Stimulated activated CD4-positive, alpha-beta T cell treated with anti-CD3 and anti-CD28 coated beads, Interleukin-2, amount 100 ng/mL, for 4 hours (primary cell): Measurements from ENCODE around the gene ADCK2.
"Not testable (repeated sequence)": the region's sequence is repeated elsewhere in the genome, so short reads cannot be mapped to it uniquely, and the experiment has no call there.

Source experiments
- DNase-seq: peaks from one replicate; pipeline ENCODE4 v3.0.0-alpha.2; 2020; ENCODE audit warnings: low read depth

ADCK2 gene

DNA sequence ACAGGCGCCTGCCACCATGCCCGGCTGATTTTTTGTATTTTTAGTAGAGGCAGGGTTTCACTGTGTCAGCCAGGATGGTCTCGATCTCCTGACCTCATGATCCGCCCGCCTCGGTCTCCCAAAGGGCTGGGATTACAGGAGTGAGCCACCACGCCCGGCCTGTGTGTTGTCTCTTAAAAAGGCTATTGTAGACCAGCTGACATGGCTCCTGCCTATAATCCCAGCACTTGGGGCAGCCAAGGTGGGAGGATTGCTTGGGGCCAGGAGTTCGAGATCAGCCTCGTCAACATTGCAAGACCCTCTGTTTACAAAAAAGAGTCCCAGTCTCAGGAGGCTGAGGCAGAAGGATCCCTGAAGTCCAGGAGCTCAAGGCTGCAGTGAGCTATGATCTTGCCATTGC is 21.1 kb downstream of the ADCK2 start:
- DNase-seq: not testable (repeated sequence)

DNA sequence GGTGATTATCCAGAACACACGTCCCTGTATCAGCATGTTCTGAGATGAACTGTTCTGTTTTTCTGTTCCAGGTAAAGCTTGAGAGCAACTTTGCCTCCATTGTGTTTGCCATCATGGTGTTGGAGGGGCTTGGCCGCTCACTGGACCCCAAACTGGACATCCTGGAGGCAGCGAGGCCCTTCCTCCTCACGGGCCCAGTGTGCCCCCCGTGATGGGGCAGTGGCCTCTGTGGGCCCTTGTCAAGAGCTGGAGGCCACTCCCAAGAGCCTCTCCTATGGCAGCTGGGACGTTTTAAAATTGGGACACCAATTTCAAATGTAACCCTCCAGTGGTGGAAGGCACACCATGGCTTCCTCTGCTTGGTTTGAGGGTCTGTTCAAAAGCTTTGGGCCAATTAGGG is 21.8 kb downstream of the ADCK2 start:
- DNase-seq: no peak

DNA sequence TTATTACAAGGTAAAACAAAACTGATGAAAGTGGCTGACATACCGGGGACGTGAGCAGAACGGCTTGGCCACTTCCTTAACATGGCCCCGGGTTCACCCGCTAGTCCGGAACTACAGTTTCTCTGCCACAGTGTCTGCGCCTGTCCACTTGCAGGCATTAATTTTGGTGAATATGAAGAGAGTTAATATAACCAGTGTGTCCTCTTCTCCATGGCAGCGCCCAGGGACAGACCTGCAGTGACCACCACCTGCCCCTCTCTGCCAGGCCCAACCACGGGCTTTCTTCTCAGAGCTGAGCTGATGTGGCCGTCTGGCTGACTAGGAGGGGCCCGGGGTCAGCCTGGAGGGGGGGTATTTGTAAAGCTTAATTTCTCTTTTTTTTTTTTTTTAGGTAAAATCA is 22.6 kb downstream of the ADCK2 start:
- no peak for DNase-seq

DNA sequence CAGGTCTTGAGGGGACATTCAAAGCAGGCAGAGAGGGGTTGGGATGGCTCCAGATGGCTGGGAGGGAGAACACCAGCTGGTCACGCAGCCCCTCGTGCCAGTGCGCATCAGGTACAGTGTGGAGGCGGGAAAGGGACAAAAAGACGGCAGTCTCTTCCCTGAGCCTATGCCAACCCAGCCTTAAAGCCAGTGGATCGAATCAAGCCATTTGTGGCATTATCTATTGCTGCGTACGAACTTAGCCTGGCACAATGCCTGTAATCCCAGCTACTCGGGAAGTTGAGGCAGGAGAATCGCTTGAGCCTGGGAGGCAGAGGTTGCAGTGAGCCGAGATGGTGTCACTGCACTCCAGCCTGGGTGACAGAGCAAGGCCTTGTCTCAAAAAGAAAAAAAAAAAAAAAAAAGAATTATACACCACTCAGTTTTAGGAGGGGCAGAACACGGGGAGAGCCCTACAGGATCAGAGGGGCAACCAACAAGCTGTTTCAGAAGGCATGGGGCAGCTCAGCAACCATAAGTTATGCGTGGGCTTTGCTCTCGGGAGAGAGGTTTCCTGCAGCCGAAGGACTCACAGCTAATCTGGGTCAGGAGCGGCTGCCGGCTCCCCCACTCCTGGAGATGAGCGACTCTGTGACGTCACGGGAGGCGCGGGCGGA is 23.4 kb downstream of the ADCK2 start:
- DNase-seq: peak; percentile 93

DNA sequence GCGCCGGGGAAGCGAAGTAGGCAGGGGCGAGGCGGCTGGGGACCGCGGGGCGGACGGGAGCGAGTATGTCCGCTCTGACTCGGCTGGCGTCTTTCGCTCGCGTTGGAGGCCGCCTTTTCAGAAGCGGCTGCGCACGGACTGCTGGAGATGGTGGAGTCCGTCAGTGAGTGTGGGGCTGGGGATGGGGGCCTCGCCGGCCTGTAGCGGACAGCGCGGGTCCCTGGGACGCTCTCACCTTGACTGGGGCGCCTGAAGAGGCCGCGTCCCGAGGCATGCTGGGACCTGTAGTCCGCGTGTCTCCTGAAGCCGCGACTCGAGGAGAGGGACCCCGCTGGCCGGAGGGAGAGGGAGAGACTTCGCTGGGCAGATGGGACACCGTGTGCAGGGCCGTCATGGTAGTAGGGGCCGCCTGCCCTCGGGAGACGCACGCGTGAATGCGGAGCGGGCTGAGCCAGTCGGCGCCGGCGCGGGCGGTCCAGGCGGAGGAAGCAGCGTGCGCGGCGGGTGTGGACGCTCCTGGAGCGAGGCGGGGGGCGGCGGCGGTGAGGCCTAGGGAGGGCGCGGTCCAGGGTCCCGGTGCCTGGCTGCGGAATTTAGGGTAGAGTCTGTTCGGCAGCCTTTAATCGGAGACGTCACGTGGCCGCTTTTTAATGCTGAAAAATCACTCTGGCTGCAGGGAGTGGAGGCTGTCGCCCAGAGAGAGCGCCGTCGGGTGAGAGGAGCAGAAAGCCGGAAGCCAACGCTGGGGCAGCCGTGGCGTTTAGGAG is 24.1 kb downstream of the ADCK2 start, which contains the start of gene NDUFB2:
NDUFB2 (plus strand) TSS at position 29 of the 767 bp plus-strand sequence; CDS start at position 66, 37 bp downstream.
- peak; percentile 65 for DNase-seq

DNA sequence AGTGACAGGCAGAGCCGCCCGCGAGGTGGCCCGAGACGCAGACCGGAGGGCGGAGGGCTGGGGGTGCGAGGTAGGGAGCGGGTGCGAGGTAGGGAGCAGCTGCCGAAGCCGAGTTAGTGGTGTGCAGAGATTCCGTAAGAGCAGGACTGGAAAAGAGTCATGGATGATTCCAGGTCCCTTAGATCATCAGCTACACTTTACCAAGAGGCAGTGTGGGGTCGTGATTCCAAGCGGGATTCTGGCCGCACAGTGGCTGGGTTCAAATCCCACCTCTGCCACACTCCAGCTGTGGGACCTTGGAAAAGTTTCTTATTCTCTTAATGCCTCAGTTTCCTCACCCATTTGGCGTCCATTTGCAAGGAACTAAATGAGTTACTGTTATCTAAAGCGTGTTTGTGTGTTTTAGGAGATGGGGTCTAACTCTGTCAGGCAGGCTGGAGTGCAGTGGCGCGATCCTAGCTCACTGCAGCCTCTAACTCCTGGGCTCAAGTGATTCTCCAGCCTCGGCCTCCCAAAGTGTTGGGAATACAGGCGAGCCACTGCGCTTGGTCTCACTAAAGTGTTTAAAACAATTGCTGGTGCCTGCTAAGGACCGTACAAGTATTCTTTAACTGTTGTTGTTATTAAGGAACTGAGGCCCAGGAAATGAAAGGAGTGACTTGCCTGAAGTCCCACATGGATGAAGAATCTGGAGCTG is 24.9 kb downstream of the ADCK2 start:
- DNase-seq: no peak

DNA sequence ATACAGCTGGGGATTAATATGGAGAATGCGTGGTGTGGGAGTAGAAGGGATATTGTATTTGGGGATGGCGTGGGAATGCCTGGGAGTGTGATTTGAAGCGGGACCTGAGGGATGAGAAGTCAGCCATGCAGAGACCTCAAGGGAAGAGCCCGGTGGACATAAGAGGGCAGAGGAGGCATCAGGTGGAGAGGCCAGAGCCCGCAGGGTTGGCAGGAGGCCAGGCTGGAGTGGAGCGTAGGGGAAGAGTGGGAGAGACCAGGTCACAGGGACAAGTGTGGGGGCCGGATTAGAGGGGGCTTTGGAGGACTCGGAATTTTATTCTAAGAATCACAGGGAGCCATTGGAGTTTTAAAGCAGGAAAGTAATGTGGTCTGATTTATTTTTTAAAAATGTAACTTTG is 25.7 kb downstream of the ADCK2 start:
- DNase-seq: no peak

DNA sequence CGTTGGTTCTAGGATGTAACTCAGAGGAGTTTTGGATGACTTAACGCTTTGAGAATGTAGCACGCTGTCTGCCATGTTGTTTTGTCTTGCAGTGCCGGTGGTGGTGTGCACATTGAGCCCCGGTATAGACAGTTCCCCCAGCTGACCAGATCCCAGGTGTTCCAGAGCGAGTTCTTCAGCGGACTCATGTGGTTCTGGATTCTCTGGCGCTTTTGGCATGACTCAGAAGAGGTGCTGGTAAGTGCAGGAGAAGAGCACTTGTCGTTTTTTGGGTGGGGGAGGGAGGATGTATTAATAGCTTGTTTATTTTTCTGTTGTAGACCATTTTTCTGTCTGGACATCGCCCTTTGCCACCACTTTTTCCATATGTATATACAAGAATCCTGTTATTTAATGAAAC is 30.0 kb downstream of the ADCK2 start:
- DNase-seq: no peak

DNA sequence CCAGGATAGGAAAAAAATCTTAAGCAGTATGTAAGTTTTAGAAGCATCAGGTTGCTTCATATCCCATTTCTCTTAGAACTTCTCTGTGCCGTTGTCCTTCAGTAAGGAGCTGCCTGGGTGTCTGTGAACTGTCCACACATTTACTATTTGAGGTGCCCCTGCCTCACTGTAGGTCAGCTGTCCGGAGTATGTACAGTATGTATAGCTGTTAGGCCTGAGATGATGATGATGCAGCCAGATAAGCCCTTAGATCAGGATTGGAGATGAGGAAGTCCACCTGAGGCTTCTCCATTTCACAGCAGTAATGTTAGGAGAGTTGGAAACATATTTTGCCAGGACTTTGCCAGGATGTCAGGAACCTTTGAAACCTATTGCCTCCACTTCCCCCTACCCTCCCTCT is 31.5 kb downstream of the ADCK2 start:
- DNase-seq: no peak

DNA sequence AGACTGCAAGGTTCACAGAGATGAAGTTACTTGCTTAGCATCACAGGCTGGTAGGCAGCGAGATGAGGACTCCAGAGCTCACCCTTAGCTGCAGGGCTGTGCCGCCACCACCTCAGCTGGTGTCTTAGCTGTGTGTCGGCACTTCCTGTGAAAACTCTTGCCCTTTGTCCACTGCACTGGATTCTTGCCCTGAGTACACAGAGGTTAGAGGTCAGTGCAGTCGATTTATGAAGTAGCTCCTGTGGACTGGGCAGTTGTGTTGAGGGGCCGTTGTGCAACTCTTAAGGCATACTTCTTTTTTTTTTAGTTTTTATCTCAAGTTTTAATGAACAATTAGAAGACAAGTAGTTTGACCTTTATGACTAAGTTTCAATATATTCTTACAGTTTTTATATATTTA is 34.4 kb downstream of the ADCK2 start:
- no peak for DNase-seq

DNA sequence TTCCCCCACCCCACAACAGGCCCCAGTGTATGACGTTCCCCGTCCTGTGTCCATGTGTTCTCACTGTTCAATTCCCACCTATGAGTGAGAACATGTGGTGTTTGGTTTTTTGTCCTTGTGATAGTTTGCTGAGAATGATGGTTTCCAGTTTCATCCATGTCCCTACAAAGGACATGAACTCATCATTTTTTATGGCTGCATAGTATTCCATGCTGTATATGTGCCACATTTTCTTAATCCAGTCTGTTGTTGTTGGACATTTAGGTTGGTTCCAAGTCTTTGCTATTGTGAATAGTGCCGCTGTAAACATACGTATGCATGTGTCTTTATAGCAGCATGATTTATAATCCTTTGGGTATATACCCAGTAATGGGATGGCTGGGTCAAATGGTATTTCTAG is 36.0 kb downstream of the ADCK2 start:
- DNase-seq: not testable (repeated sequence)

DNA sequence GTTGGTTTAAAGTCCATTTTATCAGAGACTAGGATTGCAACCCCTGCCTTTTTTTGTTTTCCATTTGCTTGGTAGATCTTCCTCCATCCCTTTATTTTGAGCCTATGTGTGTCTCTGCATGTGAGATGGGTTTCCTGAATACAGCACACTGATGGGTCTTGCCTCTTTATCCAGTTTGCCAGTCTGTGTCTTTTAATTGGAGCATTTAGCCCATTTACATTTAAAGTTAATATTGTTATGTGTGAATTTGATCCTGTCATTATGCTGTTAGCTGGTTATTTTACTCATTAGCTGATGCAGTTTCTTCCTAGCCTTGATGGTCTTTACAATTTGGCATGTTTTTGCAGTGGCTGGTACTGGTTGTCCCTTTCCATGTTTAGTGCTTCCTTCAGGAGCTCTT is 39.6 kb downstream of the ADCK2 start:
- DNase-seq: not testable (repeated sequence)

DNA sequence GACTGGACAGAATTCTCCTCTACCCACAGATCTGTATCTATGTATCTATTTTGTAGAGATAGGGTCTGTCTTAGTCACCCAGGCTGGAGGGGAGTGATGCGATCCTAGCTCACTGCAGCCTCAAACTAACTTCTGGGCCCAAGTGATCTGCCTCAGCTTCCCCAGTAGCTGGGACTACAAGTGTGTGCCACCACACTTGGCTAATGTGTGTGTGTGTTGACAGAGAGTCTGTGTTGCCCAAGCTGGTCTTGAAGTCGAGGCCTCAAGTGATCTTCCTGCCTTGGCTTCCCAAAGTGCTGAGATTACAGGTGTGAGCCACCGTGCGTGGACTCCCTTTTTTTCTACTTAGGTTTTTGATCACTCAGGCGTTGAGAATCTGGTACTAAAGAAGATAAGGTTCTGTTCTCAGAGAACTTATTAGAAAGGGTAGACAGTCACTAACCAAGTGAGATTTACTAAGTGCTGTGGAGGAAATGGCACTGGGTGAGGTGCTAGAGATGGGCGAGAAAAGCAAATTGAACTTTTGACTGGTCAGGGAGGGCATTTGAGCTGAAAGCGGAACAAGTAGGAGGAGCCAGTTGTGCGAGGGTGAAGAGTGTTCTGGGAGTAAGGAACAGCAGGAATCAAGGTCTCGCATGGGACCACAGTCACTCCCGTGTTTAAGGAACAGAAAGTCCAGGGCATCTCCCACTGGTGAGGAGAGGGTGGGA is 41.7 kb downstream of the ADCK2 start:
- DNase-seq: no peak

DNA sequence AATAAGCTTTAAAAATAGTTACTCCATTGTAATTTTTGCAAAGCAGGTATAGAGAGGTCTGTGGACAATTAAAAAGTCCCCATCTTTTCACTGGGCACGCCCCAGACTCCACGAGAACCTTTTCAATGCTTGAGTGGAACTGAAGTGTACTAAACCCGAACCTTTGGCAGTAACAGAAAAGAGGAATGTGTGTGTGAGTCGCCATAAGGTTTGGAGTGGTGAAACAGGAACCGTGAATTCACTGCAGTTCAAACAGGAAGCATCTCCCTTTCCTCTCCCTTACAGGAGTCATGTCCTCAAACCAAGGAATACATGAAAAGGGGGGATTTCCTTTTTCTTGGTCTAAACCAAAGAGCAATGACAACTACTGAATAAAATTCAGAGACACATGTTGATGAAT is 47.0 kb downstream of the ADCK2 start:
- DNase-seq: no peak

DNA sequence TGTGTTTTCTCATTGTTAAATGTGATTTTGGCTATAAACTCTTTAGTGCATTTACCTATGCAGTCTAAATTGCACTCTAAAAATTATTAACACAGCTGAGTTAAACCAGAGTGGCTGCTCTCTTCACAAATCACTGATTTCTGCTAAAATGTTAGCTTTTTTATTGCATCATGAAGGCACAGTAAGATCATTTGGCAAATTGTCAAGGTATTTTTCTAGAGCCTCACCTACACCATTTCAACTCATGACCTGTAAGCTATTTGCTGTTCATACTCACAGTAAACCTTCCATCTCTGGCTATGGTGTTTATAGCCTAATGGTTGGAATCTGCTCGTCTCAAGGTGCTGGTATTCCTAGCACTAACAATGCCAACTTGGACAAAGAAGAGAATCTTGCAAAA is 49.5 kb downstream of the ADCK2 start:
- DNase-seq: no peak

DNA sequence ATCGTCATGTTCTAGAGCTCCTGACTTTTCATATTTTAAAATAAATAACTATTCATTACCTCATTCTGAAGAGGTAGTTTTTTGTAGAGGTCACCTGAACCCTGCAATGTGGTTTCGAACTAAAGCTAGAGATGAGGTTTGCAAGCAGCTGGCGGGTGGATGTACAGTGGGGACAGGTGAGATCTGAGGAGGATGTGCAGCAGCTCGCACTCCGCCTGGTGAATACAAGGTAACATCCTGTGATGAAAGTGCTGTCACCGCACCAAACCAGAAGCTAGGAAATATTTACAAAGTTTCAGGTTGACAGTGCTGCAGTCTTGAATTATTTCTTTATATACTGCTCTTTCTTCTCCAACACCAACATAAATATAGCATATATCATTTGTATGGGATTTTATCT is 50.3 kb downstream of the ADCK2 start:
- DNase-seq: peak; percentile 16

DNA sequence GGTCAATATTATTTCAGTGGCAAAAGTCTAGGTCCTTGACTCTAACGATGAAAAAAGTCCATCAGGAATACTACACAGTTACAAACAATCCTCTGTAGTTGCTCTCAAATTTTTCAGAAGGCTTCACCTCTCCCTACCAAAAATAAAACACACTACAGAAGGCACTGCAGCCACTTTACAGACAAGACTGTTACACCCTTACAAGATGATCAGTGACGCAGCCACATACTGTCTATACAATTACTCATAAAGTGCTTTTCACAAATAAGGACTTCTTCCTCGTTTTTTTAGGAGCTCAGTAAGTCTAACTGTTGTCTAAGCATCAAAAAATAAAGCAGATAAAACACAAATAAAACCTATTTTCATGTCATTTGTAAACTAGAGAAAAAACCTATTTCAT is 50.8 kb downstream of the ADCK2 start:
- no peak for DNase-seq

DNA sequence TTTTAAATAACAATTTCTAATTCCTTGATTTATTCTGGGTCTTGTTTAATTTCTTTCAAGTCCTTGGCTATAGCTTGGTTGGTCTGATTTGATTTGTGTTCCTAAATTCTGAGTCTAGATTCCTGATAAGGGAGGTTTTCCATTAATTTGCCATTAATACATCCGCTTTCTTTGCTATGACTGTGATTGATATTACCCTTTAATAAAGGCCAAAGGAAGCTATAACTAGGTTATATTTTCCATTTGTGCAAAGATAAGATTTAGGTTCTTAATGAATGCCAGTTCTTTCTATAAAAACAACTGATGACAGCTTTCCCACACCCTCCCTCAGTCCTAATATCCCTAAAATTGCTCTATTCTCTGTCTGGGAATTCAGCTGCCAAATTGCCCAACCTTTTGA is 52.0 kb downstream of the ADCK2 start:
- DNase-seq: no peak

DNA sequence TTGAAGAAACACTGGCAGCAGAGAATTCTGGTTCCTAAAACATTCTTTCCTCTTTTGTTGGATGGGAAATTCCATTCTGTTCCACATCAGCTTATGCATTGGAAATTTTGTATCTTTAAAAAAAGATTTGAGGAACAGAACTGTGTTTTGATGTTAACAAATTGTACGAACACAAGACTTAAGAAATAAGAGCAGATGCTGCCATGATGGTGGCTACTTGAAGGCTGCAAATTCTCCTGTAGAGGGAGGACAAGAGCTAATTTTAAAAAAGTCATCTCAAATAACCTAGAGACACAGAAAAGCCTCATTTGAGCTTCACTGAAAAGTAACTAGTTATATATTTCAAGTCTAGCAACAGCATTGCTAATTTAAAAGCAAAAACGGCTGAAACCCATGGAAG is 53.5 kb downstream of the ADCK2 start:
- no peak for DNase-seq

DNA sequence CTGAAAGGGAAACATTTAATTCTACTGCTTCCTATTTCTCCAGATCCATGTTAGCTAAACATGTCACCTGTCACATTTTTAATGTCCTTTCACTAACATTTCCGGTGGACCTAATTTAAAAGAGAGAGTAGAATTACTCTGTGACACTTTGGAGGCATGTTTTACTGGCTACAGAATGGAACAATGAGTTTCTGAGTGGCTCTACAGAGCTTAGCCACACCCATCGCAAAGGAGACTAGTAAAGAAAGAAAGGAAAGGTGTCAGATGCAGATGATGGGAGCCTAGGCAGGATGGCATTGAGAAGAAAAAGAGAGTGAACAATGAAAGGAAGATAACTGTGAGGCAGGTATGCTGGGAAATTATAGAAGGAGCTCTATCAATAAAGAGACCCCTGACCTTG is 59.7 kb downstream of the ADCK2 start:
- no peak for DNase-seq

DNA sequence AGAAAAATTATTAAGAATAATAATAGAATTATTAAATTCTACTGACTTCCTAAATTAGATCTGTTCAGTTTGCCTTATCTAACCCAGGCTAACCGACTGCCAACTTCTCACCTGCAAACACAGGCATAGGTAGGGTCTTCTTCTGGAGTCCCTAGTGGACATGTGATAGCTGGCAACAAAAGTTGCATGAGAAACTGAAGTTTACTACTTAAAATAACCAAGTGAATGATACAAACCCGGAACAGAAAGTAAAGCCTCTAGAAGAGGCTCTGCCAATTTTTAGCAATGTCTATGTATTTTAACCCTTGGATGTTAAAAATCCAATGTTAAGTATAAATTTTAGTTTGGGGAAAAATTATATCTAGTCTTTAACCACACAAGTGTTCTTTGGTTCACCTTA is 61.4 kb downstream of the ADCK2 start:
- DNase-seq: no peak

DNA sequence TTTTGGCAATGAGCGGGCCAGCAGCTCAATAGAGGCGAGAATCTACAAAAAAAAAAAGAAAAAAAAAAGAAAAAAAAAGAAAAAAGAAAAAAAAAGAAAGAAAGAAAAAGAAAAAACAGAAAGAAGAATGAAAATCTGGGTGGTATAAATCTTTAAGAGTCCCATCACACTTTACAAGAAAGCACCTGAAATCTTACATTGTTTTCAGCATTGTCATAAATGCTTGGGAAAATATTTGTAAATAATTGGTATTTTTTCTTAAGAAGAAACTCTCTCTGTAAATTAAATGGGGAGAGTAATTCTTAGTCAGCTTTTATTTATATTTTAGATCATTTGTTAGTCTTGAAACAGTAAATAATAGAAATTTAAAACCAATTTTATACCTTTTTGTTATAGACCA is 62.0 kb downstream of the ADCK2 start:
- DNase-seq: no peak

DNA sequence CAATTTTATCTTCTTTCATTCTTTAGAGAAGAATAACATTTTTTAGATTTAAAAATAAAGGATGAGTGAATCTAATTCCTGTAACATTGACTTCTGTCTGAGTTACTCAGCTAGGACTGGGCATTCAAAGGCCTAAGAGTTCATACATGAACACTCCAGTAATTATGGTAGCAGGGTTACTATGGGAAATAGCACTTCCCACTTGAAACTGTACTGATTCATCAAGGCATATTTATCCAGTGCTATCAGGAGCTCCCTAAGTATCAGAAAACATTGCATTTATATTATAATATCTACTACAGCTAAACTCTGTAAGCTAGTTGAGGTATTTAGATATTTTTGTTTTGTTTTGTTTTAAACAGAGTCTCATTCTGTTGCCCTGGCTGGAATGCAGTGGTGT is 65.5 kb downstream of the ADCK2 start:
- DNase-seq: no peak
